ENCODE data around the gene STH. TPM values are rescaled to one million over a fixed set of nuclear protein-coding genes. Genes with fewer than 3 reads are reported as not detected.

STH gene
- total and polyA plus RNA-seq, 2 experiments from 2014 or later, result 0.55 TPM; not detected in 1

DNA sequence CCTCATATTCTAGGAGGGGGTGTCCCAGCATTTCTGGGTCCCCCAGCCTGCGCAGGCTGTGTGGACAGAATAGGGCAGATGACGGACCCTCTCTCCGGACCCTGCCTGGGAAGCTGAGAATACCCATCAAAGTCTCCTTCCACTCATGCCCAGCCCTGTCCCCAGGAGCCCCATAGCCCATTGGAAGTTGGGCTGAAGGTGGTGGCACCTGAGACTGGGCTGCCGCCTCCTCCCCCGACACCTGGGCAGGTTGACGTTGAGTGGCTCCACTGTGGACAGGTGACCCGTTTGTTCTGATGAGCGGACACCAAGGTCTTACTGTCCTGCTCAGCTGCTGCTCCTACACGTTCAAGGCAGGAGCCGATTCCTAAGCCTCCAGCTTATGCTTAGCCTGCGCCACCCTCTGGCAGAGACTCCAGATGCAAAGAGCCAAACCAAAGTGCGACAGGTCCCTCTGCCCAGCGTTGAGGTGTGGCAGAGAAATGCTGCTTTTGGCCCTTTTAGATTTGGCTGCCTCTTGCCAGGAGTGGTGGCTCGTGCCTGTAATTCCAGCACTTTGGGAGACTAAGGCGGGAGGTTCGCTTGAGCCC is 11.6 kb downstream of the STH start (continued):
- TF ChIP-seq ZNF462 (CRISPR knock-in tag; IDR thresholded peaks at IDR 0.05), result no peak
- no peak for TF ChIP-seq CREB1 (CRISPR knock-in tag; IDR thresholded peaks at IDR 0.05; ENCODE audit: low read depth)

GRCh38 chr17:46011711-46012505 is 12.9 kb downstream of the STH start:
- H3K9me2 ChIP-seq (ENCODE audit: insufficient read depth), result no peaks in the 10 kb centered on the region
- no peaks in the 10 kb centered on the region for H4K20me1 ChIP-seq (replicated peaks; ENCODE audit: insufficient read depth)
- DNase-seq (ENCODE audit: low spot score), result peak; percentile 49
- H3F3A ChIP-seq (replicated peaks; ENCODE audit: low read depth), result no peaks in the 10 kb centered on the region
- no peak overlapping the region for H3K4me2 ChIP-seq
- Mint-ChIP-seq H3K4me3 (no peak overlapping the region), H3K27me3 (ENCODE audit: insufficient read depth, low read depth, poor library complexity) (peaks cover 8% of the 10 kb centered on the region), H3K27ac (no peak overlapping the region), H3K36me3 (ENCODE audit: low read depth) (no peaks in the 10 kb centered on the region), H3K9me3 (no peaks in the 10 kb centered on the region), H3K4me1 (no peaks in the 10 kb centered on the region; the same call in 2 of the 3 replicates)
- H3K4me3 ChIP-seq, result no peak overlapping the region
- TF ChIP-seq EZH2phosphoT487 (IDR thresholded peaks at IDR 0.05; ENCODE audit: unreplicated experiment) (no peak), NANOG (IDR thresholded peaks at IDR 0.05; ENCODE audit: borderline replicate concordance) (no peak), POLR2AphosphoS5 (IDR thresholded peaks at IDR 0.05; ENCODE audit: low read depth) (no peak), CREB1 (CRISPR knock-in tag; IDR thresholded peaks at IDR 0.05; ENCODE audit: low read depth) (no peak)
- no peaks in the 10 kb centered on the region for H3K4me1 ChIP-seq (ENCODE audit: insufficient read depth)
- H3K27ac ChIP-seq (ENCODE audit: low read depth), result no peak overlapping the region
- no peaks in the 10 kb centered on the region for H3K27me3 ChIP-seq (ENCODE audit: insufficient read depth)
- no peaks in the 10 kb centered on the region for H3K36me3 ChIP-seq (ENCODE audit: insufficient read depth)
- no peaks in the 10 kb centered on the region for H3K79me2 ChIP-seq (replicated peaks; ENCODE audit: insufficient read depth)
- no peak overlapping the region for H2AFZ ChIP-seq
- ATAC-seq, result peak; percentile 47

Data from GM23338 (cell line).